Medulla oblongata (tissue), 1 donor: ENCODE measurements around the gene RGCC.
"Not testable (repeated sequence)": the region's sequence is repeated elsewhere in the genome, so short reads cannot be mapped to it uniquely, and the experiment has no call there.

ENCODE experiments used
- DNase-seq: peaks from one replicate; pipeline ENCODE4 v3.0.0-alpha.2; 2015; ENCODE audit errors: extremely low spot score

RGCC gene

DNA sequence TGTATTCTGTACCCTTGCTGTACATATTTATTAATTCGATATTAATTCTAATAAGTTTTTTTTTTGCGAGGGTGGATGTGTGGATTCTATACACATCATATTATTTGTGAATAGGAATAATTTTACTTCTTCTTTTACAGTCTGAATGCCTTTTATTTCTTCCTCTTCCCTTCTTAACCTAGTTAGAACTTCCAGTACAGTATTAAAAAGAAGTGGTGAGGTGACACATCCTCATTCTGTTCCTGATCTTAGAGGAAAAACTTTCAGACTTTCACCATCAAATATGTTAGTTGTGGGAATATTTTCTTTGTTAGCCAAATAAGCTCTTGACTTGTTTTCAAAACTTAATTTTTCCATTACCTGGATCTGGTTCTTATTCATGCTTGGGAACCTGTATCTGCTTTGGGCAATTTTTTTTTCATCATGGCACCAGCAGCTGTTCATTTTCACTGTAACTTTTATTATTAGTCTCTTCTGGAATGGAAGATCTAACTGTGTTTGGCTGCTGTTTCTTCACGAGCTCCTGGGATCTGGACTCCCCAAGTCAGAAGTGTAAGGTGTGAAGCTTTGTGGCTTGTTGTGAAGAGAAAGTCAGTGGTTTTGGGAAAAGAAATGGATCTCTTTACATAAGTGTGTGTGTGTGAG lies 33.1 kb downstream of the RGCC start:
- no peak for DNase-seq

DNA sequence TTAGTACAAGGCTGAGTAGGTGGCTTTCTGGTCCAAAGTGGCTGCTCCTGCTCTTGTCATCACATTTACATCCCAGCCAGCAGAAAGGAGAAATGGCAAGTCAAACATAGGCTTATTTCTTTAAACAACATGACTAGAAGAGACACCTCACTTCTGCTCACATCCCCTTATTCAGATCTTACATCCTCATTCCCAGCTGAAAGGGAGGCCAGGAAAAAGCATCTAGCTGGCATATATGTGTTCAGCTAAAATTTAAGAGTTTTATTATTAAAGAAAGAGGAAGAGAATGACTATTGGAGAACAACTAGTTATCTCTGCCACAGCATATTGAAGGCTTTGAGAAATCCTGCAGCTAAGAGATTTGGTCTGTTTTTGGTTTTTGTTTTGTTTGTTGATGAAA lies 34.1 kb downstream of the RGCC start:
- DNase-seq = no peak

DNA sequence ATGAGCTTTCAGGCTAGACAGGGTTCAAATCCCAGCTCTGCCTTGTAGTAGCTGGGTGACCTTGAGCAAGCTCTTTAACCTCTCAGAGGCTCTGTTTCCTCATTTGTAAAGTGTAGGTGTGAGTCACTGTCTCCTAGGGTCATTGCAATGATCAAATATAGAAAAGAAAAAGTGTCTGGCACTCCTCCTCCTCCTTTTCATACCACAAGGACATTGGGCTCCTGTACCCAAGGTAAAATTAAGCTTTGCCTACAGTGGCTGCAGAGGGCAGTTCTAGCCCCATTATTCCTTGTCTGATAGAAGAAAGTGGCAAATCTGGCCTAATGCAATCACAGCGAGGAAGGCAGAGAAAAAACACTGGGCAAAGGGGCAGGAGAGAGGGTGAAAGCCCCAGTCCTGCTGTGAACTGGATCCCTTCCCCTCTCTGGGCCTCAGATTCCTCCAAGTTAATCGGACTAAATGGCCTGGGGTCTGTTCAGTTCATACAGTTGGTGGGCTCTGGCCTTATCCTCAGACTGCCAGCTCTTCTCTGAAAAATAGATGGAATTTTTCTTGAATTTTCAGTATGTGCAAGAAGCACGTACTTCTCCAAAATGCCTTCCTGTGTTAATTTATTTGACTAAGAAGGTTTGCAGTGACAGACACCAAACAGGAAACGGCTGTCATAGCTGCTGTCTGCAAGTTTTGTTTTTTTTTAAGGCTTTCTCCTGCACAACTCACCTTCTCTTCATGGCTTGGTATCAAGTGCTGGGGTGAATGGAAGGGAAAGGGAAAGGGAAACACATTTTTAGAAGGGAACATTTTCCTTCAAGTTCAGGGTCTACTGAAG lies 35.3 kb downstream of the RGCC start:
- no peak for DNase-seq

DNA sequence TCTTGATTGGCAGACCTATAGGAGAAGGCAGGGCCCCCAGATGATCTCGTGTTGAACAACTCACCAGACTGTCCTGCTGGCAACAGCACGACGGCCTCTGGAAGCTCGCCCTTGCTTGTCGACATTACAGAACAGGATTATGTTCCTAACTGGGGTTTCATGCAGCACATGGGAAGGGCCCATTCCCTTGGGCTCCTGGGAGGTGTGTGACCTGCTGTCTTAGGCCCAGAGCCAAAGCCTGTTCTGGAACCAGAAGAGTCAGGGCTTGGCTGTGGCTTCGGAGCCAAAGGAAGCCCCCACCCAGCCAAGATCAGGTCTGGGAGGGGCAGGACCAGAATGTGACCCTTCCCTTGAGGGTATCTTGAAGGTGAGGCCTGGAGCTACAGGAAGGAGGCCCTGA lies 36.9 kb downstream of the RGCC start:
- no peak for DNase-seq

DNA sequence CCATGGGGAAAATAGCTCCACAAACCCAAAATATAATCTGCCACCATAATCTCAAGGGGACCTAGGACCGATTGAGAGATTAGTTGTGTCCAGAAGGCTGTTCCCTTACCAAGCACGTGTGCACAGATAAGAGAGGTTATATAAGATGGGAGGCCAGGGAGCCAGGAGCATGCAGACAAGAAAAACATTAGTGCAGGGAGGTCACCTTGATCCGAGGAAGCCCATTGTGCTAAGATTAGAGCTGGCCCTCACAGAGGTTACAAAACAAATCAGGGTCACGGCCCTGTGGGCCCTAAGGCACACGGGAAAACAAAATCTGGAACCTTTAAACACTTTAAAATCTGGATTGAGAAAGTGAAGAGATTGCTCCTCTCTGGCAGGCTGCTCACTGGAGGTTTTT lies 37.7 kb downstream of the RGCC start:
- no peak for DNase-seq

DNA sequence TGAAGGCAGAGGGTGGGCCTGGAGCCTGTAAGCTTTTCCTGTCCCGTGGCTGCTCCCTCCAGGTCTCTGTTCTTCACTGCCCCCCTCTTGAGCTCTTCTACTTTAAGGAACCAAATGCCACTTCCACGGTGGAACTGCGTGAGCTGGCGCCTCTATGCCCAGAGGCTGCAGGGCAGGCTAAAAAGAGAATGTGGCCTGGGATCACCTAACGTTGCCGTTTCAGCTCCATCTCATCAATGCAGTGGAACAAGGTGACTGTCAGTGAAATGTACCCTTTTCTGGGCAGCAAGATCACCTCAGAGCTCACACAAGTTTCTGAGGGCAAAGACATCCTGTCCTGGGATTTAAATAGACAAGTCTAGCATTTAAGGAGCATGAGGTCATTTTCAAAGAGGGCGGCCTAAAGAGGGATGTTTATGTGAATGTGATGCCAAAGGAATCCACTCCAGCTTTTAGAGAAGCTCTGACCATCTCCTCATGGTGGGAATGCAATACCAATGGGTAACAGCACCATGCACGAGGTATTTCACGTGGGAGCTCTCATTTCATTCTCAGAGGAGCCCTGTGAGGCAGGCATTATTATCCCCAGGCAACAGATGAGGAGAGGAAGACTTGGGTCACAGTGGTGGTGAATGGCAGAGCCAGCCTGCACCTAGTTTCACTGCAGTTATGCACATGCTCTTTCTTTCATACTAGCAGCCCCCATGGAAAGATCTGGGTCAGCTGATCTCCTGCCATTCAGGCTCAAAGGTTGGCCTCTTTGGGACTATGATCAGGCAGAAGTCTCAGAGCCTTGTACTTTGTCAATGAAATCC lies 39.3 kb downstream of the RGCC start:
- no peak for DNase-seq

DNA sequence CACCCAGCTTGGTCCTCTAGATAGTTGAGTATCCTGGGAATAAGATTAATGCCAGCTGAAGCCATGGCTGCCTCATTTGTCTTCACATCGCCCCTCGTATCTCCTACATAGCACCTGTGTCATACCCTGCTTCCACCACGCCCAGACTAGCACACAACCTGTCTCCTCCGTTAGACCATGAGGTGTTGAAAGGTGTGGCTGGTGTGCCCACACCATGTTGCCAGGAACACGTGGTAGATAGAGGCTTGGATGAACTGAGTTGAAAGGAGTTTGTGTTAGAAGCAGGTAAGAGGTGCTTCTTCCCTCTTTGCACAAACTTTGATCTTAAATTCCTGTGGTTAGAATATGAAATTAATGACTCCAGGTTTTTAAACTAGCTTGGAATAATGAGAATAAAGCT lies 40.1 kb downstream of the RGCC start:
- no peak for DNase-seq

DNA sequence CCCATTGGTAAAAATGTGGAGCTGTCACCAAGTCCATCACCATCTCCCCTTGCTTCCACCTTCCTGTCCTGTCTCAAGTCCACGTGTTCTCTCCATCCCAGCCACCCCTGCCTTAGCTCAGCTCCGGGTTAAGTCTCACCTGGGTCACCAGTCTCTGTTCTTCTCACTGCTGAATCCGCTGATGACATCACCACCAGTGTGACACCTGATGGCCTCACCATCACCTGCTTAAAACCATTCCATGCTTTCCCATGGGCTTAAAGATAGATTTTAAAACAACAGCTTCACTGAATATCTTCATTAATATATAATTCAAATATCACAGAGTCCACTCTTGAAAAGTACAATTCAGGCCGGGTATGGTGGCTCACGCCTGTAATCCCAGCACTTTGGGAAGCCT lies 42.1 kb downstream of the RGCC start:
- no peak for DNase-seq

DNA sequence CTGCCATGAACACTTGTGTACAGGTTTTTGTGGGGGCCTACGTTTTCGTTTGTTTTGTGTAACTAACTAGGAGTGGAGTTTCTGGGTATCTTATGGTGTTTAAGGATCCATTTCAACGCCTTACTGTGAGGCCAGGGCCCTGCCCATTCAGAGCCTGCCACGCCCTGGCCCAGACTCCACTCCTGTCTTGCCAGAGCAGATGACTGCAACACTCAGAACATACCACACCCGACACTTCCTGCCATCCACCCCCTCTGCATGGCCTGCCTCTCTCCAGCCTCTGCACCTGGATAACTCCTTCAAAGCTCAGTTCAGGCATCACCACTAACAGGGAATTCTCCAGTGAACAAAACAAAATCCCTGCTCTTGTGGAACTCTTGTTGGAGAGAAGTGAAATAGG lies 43.2 kb downstream of the RGCC start:
- no peak for DNase-seq

DNA sequence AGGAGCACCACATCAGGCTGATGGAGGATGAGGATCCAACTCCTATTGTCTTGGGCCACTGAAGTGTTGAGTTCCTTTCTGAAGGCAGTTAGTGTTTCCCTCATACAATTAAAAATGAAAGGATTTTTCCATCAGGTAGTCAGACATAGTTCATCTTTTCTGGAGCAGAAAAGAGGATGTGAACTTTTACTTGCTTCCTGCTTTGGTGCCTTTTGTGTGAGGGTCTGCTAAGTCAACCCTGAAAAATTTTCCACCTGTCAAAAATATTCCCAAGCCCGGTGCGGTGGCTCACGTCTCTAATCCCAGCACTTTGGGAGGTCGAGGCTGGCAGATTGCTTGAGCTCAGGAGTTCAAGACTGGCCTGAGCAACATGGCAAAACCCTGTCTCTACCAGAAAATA lies 43.9 kb downstream of the RGCC start:
- DNase-seq = no peak

DNA sequence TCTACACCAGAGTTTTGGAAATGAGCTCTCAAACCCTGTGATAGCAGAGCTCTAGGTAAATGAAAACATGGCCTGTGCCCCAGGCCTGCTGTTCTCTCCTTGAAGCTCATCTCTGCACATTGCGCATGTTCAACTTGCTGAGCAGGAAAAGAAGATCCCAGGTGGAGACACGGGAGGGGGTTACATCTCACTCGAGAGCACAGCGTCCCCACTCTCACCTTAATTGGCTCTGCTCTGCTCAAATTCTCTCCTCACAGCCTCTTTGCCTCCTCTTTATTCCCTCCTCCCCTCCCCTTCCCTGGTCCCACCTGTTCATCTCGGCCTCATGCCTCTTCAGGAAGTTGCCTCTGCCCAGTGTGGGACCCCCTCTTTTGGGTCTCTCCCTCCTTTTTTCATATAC lies 44.7 kb downstream of the RGCC start:
- DNase-seq = no peak

DNA sequence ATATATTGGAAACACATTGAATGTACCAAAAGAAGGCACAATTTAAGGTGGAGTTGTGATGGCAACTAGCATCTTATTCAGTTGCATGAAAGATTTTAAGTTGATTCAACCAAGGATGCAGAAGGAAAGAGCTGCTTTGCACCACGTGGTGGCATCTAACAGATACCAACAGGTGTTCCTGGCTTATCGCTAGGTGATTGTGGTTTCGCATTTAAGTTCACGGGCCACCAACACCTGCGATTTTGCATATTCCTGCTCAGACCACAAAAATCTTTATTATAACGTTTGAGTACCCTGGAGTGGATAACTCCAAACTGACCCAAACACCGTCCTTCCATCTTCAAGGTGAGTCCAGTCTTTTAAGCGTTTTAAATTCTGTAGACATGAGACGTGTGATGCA lies 45.3 kb downstream of the RGCC start:
- DNase-seq = no peak

DNA sequence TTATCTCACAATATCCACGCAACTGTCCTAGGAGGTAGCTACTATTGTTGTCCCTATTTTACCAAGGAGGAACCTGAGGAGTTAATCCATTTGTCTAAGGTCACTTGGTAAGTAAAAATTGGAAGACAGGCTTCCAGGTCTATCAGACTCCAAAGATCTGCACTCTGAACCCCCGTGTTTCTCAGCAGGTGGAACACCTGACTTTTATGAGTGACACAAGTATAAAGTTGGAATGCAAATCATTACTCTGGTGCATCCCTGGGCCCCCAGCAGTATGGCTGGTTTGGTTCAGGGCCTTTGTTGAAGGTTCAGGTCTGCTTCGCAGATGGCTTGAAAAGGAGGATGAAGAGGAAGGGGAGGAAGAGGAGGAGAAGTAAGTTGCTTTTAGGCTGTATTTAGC lies 46.0 kb downstream of the RGCC start:
- DNase-seq = no peak

DNA sequence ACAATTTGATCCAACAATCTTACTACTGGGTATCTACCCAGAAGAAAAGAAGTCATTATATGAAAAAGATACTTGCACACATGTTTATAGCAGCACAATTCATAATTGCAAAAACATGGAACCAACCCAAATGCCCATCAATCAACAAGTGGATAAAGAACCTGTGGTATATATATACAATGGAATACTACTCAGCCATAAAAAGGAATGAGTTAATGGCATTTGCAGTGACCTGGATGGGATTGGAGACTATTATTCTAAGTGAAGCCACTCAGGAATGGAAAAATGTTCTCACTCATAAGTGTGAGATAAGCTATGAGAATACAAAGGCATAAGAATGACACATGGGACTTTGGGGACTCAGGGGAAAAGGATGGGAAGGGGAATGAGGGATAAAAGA lies 47.3 kb downstream of the RGCC start:
- not testable (repeated sequence) for DNase-seq

DNA sequence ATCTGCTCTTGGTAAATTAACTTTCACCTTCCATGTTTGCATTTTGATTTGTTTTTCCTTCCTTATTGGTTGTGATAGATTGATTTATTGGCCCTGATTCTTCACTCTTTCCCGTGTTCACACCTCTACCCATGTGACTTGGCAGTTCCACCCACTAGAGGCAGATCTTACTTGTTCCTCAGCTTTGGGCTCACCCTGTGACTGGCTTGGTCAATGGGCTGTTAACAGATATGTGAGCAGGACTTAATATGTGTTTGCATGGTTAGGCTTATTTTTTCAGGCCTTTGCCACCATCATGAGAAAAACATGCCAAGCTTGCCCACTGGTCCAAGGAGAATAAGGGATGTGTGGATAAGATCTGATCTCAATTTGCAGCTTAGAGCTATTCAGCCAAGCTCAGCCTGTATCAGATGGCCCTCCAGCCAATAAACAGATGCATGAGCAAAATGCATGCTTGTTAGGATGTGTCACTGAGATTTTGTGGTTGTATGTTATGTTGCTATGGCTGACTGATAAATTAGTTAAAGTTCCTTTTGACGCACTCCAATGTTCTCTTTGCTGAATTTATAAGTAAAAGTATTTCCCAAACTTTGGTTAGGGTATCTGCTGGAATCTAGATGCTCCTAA lies 48.0 kb downstream of the RGCC start:
- DNase-seq = no peak

DNA sequence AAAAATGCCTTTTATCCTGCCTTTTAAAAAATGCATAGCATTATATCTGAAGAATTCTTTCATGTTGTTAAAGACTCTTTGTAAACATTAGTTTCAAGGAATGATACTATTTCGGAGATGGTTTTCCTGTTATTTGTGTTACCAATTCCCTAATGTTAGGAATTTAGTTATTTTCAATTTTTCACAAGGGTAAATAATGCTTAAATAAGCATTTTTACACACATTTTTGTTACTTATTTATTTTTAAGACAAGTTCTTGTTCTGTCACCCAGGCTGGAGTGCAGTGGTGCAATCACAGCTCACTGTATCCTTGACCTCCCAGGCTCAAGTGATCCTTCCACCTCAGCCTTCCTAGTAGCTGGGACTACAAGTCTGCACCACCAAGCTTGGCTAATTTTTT lies 49.0 kb downstream of the RGCC start:
- DNase-seq = no peak

DNA sequence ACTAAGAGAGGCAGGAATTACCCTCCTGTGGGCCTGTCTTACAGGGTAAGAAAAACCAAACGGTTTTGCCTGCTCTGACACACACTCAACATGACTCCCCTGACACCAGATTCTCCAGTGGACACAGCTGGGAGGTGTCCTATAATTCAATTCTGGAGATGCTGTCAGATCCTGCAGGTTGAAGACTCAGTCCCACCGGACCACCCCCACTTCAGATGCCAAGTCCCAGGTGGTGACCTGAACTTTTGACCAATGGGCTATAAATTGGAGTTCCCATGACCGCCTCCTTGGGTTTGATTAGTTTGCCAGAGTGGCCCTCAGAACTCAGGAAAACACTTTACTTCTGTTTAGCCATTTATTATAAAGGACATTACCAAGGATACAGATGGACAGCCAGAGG lies 52.6 kb downstream of the RGCC start:
- no peak for DNase-seq

DNA sequence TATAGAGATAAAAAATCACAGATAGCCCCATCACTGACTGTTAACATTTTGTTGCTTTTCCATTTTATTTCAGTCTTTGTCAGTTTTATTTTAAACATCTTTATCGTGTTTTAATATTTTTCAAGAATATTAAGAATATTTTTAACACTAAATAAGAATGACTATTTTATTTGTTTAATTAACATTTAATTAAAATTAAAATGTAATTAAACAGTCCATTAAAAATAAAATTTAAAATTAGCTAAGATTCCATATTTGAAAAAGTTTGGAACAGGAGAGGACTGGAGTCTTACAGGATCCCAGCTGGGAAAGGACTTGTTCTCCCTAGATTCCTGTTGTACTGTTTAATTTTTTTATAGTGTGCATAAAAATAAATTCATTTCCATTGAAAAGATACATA lies 54.5 kb downstream of the RGCC start:
- no peak for DNase-seq

DNA sequence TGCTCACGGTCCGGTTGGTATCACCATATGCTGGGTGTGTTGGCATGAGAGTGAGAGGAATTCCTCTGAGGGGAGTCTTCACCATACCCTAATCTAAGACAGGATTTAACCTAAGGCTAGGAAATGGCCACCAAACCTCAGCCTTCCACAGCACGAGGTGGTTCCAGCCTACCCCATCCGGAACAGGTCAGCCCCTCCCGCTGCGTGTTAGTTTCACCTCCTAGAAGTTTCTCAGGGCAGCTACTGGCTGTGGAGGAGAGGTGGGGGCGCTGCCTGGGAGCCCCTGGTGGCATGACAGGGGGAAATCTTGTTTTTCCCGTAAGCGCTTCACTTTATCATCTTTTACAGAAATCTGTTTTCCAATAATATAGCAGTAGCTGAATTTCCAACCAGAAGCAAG lies 55.1 kb downstream of the RGCC start:
- peak; percentile 16 for DNase-seq

DNA sequence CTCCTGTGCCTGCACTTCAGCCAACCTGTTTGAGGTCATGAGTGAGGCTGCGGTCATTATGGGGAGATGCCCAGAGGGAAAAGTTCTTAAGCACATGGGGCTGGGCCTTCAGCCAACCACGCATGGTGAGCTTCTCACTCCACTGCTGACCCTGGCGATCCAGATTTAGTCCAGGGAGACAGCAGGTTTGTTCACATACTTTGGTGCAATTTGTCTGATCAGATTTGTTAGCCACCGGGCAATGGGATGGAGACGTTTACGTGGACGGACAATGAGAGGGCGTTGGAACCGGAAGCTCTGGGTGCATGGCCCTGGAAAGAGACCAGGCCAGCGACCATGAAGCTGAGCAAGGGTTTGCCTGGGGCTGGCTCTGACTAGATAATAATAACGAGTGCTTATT lies 56.2 kb downstream of the RGCC start:
- DNase-seq = no peak

DNA sequence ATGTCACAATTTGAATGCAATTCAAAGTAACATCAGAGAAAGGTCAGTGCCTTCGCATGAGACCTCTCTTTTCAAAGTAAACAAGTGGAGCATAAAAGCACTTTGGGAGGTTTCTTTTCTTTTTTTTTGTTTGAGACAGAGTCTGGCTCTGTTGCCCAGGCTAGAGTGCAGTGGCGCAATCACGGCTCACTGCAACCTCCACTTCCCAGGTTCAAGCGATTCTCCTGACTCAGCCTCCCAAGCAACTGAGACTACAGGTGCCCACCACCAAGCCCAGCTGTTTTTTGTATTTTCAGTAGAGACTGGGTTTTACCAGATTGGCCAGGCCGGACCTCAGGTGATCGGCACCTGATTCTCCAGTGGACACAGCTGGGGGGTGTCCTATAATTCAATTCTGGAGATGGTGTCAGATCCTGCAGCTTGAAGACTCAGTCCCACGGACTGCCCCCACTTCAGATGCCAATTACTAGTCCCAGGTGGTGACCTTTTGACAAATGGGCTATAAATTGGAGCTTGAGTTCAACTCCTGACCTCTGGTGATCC lies 57.6 kb downstream of the RGCC start:
- no peak for DNase-seq

DNA sequence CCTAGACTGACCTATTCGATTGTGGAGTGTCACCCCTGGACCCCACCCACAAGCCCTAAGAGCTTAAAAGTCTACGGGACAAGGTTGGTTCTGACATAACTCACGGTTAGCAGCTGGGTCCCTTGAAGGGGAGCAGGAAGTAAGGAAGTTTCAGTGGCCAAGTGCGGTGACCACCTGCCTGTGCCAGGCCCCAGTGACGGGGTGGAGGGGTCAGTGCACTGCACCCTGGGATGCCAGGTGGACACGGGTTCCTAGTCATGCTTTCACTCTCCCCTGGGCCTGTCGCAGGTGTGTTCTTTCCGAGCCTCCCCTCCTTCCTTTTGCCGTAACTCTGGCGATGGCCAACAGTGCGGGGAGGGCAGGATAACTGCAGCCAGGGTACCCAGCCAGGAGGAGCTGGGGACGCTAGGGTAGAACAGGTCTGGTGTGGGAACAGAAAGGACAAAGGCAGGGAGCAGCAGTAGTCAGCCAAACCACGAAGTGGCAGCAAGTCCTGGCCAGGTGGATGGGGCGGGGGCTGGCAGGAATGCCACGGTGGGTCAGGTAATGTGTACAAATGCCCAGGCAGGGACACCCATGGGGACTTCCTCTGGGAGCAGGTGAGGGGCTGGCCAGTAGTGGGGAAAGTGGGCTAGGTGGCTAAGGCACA lies 58.3 kb downstream of the RGCC start:
- no peak for DNase-seq
